NCI-H1436 treated with DMSO at 0.1 percent for 48 hours (cell line): ENCODE measurements around the gene PLCL1.
"Not testable (repeated sequence)": the region's sequence is repeated elsewhere in the genome, so short reads cannot be mapped to it uniquely, and the experiment has no call there.

Source experiments
- DNase-seq: peaks from one replicate; lab custom pipeline; 2025; lab: John Stamatoyannopoulos, UW

PLCL1 gene

DNA sequence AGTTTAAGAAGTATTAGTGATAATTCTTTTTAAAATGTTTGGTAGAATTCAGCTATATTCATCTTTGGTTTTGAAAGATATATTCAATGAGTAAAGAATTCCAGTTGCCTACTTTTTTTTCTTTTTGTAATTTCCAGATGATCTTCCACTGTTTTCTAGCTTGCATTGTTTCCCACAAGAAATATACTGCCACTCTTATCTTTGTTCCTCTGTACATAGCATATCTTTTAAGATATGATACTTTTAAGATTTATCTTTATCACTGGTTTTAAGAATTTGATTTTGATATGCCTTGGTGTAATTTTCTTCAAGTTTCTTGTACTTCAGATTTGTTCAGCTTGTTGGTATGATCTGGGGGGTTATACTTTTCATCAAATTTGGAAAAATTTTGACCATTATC lies 374.4 kb downstream of the PLCL1 start:
- no peak for DNase-seq

DNA sequence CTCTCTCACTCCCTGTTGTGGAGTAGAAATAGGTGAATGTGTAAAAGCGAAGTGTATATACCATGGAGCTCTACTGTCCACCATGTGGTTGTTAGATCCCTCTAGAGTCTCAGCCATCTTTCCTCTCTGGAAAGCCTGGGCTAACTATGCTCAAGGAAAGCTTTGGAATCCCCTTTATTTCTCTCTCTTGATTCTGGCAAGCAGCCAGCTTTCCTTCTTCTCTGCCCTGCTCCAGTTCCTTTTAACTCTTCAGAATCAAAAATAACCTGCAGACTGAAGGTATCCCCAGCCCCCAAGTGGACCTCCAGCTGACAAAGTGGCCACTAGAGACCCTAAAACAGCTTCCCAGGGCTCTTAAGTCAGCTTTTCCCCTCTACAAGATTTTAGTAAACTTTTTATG lies 381.9 kb downstream of the PLCL1 start:
- no peak for DNase-seq

DNA sequence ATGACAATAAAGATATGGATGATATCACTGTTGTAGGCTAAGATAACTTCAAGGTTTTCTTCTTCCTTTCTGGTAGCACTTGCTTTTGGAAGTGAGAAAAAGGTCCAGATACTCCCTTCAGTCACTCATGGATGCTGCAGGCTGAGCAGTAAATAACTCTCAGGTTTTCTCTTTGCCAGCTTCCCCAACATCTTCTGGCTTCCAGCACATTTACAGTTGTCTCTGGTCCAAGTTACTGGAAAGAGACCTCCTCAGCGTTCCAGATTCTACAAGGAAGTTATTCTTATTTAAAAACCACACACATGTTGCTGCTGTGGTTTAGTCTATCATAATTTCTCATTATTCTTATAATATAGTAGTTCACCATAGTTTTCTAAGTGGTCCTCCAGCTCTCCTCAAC lies 383.4 kb downstream of the PLCL1 start:
- DNase-seq = no peak

DNA sequence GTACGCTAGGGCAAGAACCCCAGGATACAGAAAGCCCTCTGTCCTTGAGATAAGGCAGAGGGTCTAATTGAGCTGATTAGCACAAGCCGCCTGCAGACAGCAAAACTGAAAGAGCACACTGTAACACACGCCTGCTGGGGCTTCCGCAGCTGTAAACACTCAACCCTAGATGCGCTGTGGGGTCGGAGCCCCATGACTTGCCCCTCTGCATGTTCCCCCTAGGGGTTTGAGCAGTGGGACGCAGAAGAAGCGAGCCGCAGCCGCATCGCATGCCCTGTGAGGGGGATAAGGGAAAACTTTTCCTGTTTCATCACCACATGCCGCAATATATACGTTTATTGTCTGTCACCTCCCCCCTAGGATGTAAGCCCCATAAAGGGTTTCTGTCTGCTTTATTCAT lies 384.6 kb downstream of the PLCL1 start:
- no peak for DNase-seq

DNA sequence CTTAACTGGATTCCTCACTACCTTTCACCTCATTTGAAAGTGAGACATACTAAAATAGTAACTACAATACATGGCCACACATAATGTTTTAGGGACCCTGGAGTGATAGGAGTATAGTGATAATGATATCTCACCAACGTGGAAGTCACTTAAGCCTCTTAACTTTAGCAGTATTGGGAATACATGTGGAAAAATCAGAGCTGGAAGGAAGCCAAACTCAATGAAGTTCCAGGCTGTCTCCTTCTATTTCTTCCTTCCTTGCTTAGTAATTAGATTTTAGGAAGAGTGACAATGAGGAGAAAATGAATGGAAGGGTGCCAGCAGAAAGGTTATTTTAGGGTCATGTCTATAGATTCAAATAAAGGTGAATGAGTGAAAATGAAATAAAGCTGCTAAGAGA lies 387.3 kb downstream of the PLCL1 start:
- no peak for DNase-seq

DNA sequence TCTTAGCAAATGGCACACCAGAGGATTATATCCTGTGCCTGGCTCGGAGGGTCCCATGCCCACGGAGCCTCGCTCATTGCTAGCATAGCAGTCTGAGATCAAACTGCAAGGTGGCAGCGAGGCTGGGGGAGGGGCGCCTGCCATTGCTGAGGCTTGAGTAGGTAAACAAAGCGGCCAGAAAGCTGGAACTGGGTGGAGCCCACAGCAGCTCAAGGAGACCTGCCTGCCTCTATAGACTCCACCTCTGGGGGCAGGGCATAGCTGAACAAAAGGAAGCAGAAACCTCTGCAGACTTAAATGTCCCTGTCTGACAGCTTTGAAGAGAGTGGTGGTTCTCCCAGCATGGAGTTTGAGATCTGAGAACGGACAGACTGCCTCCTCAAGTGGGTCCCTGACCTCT lies 392.2 kb downstream of the PLCL1 start:
- not testable (repeated sequence) for DNase-seq
